OCI-LY7 (cell line): Measurements from ENCODE around the gene APBA1. TPM values are rescaled to one million over a fixed set of nuclear protein-coding genes. Genes with fewer than 3 reads are reported as not detected.

ENCODE experiments used
- BruUV-seq: library from RNA; stranded (reverse); fragments of 400-500 nt; replicated peaks from 2 replicates; lab custom pipeline; 2021; lab: Mats Ljungman, UMichigan
- CTCF ChIA-PET: fragments of 300-600 bp; sonication (Branson Sonifier 250); formaldehyde crosslinking; loops from one replicate; lab custom pipeline; 2022; ENCODE audit warnings: antibody characterized with exemption; ENCODE audit not compliant: unreplicated experiment; lab: Charles Lee
- POLR2A ChIA-PET: fragments of 300-600 bp; sonication (Branson Sonifier 250); formaldehyde crosslinking; loops from one replicate; lab custom pipeline; 2022; ENCODE audit warnings: antibody characterized with exemption; lab: Charles Lee
- DNase-seq: peaks from one replicate; pipeline ENCODE4 v3.0.0-alpha.2; 2015; ENCODE audit warnings: low spot score
- H2AFZ ChIP-seq: fragments of 200-600 bp; sonication (generic), shearing (Covaris generic); 2 replicates; pipeline ENCODE4 v1.6.1; 2014; ENCODE audit warnings: mild to moderate bottlenecking, antibody characterized with exemption, low read length, moderate library complexity
- H3K27ac ChIP-seq: fragments of 200-600 bp; sonication (generic); 2 replicates; pipeline ENCODE4 v1.5.1; 2014; ENCODE audit warnings: mixed run types, low read depth, mild to moderate bottlenecking, moderate library complexity, low read length, inconsistent platforms; ENCODE audit not compliant: poor library complexity, severe bottlenecking
- H3K36me3 ChIP-seq: fragments of 200-600 bp; sonication (generic); 2 replicates; pipeline ENCODE4 v1.6.1; 2014; ENCODE audit warnings: mild to moderate bottlenecking, antibody characterized with exemption, low read length, moderate library complexity, mixed read lengths; ENCODE audit not compliant: insufficient read depth
- H3K4me1 ChIP-seq: fragments of 200-600 bp; sonication (generic); 2 replicates; pipeline ENCODE4 v1.5.1; 2014; ENCODE audit warnings: mild to moderate bottlenecking, low read length; ENCODE audit not compliant: insufficient read depth, poor library complexity, severe bottlenecking
- H3K4me2 ChIP-seq: fragments of 200-600 bp; sonication (generic); 2 replicates; pipeline ENCODE4 v1.6.1; 2014; ENCODE audit warnings: mild to moderate bottlenecking, low read length
- H3K4me3 ChIP-seq: fragments of 200-600 bp; sonication (generic); 2 replicates; pipeline ENCODE4 v1.5.1; 2014; ENCODE audit warnings: mild to moderate bottlenecking, low read depth, low read length; ENCODE audit not compliant: poor library complexity, severe bottlenecking
- H3K79me2 ChIP-seq: fragments of 200-600 bp; sonication (generic); 2 replicates; pipeline ENCODE4 v1.6.1; 2016; ENCODE audit warnings: low read depth, mild to moderate bottlenecking, low read length, moderate library complexity, mixed read lengths; ENCODE audit not compliant: insufficient read depth
- H3K9me2 ChIP-seq: fragments of 200-600 bp; sonication (generic); 2 replicates; pipeline ENCODE4 v1.6.1; 2016; ENCODE audit warnings: mild to moderate bottlenecking, low read length, mixed read lengths; ENCODE audit not compliant: insufficient read depth
- H3K9me3 ChIP-seq: fragments of 200-600 bp; sonication (generic); 2 replicates; pipeline ENCODE4 v1.6.1; 2014; ENCODE audit warnings: mild to moderate bottlenecking, mixed run types, low read length, mixed read lengths
- H4K20me1 ChIP-seq: fragments of 200-600 bp; sonication (generic); 2 replicates; pipeline ENCODE4 v1.6.1; 2014; ENCODE audit warnings: mild to moderate bottlenecking, antibody characterized with exemption, low read length, moderate library complexity, mixed read lengths; ENCODE audit not compliant: insufficient read depth
- EZH2phosphoT487 ChIP-seq: fragments of 200-600 bp; sonication (generic); IDR thresholded peaks from 2 replicates; pipeline ENCODE4 v1.6.1; 2018; ENCODE audit warnings: low read depth, borderline replicate concordance, mild to moderate bottlenecking, mixed run types, antibody characterized with exemption, low read length, moderate library complexity, mixed read lengths
- intact Hi-C: fragments of 100-400 bp; cut with micrococcal nuclease; formaldehyde crosslinking; loops from one replicate; pipeline ENCODE4 v1.10.0; 2022; ENCODE audit not compliant: unreplicated experiment
- total RNA-seq, 2 experiments: library from RNA; depleted of rRNA in 1 of 2; stranded (reverse); fragments of >200 nt in 1 of 2; shearing (Covaris generic) in 1 of 2; gene quantifications; 2 replicates each; pipeline ENCODE4 v1.2.3, GENCODE V29; 2014 to 2022
- TF ChIP-seq, protein P1 (sequence below): fragments of 200-600 bp; sonication (generic); conservative IDR thresholded peaks from 2 replicates; pipeline ENCODE4 v1.5.1; 2014; ENCODE audit warnings: mild to moderate bottlenecking, antibody characterized with exemption, low read length, moderate library complexity, mixed read lengths

Gene APBA1
- total RNA-seq, 2 experiments from 2014 or later: not detected

DNA sequence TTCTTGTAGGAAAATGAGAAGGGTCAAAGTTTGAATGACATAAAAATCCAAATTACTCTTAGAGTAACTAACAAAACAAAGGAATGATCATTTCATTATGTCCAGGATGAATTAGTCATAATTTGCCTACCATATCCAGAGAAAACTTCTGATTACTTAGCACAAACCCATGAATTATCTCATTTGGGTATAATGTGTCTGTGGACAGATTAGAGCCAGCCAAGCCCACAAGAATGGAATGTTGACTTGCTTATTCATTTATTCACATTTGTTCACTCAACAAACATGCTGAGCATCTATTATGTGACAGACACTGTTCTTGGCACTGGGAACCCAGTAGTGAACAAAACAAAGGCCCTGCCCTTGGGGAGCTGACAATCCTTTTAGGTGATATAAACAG is 87.4 kb downstream of the APBA1 start:
- no peaks in the 10 kb centered on the region for H3K36me3 ChIP-seq
- H3K27ac ChIP-seq: no peak overlapping the region
- BruUV-seq: no TSS peak
- no peak for DNase-seq
- no peak overlapping the region for H2AFZ ChIP-seq
- intact Hi-C loops: no loop called here
- H3K4me3 ChIP-seq: no peak overlapping the region
- H4K20me1 ChIP-seq: no peaks in the 10 kb centered on the region
- H3K9me3 ChIP-seq: no peaks in the 10 kb centered on the region
- H3K4me2 ChIP-seq: no peak overlapping the region
- no peaks in the 10 kb centered on the region for H3K4me1 ChIP-seq
- H3K79me2 ChIP-seq: no peaks in the 10 kb centered on the region
- no peaks in the 10 kb centered on the region for H3K9me2 ChIP-seq
- TF ChIP-seq EZH2phosphoT487: no peak
- TF ChIP-seq, protein P1, sequence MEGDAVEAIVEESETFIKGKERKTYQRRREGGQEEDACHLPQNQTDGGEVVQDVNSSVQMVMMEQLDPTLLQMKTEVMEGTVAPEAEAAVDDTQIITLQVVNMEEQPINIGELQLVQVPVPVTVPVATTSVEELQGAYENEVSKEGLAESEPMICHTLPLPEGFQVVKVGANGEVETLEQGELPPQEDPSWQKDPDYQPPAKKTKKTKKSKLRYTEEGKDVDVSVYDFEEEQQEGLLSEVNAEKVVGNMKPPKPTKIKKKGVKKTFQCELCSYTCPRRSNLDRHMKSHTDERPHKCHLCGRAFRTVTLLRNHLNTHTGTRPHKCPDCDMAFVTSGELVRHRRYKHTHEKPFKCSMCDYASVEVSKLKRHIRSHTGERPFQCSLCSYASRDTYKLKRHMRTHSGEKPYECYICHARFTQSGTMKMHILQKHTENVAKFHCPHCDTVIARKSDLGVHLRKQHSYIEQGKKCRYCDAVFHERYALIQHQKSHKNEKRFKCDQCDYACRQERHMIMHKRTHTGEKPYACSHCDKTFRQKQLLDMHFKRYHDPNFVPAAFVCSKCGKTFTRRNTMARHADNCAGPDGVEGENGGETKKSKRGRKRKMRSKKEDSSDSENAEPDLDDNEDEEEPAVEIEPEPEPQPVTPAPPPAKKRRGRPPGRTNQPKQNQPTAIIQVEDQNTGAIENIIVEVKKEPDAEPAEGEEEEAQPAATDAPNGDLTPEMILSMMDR: no peak
- CTCF ChIA-PET: no interaction called here
- POLR2A ChIA-PET: interaction anchor here (1.0 kb wide), 1 partner anchor 240 kb away, joined by 3 read pairs; no protein-coding TSS in a partner anchor

DNA sequence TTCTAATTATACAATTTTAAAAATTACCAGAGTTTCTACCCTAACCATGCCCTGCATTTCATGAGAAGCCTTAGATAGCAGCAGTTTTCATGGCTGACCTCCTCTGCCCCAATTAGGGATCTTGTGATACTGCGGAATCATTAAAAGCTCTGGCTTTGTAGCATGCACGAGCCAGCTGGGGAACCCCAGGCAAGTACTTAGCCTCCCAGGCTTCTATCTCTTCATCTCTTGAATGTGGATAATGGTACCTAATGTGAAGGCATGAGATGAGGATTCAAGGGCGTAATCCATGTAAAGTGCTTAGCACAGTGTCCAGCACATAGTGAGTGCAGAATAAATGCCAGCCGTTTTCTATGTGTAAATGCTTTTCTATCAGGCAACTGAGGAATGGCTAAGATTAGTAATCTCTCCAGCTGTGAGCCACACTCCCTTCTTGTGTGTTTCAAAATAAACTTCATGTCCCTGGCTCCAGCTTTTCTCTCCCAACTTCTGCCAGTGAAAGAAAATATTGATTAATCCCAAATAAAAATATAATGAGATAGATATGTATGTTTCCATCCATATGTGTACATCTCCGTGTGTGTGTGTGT is 88.4 kb downstream of the APBA1 start:
- no peak for DNase-seq

More for the DNA sequence above, 88.4 kb downstream of the APBA1 start:
- H3K4me2 ChIP-seq: no peak overlapping the region
- no peaks in the 10 kb centered on the region for H3K36me3 ChIP-seq
- BruUV-seq: no TSS peak
- no peaks in the 10 kb centered on the region for H3K9me3 ChIP-seq
- no peak overlapping the region for H2AFZ ChIP-seq
- intact Hi-C loops: no loop called here
- no peaks in the 10 kb centered on the region for H3K4me1 ChIP-seq
- no peaks in the 10 kb centered on the region for H3K9me2 ChIP-seq
- POLR2A ChIA-PET: interaction anchor here (1.0 to 1.2 kb wide), 2 partner anchors 15 to 241 kb away, joined by 3 read pairs; no protein-coding TSS in a partner anchor
- no peaks in the 10 kb centered on the region for H3K79me2 ChIP-seq
- TF ChIP-seq EZH2phosphoT487: no peak
- TF ChIP-seq, protein P1: no peak
- no peak overlapping the region for H3K4me3 ChIP-seq
- CTCF ChIA-PET: no interaction called here
- H4K20me1 ChIP-seq: no peaks in the 10 kb centered on the region
- no peak overlapping the region for H3K27ac ChIP-seq
